Thyroid gland (tissue), 4 donors: Measurements from ENCODE around the gene WDR27.

Experiments used
- CTCF ChIP-seq, 6 experiments: fragments of 200-600 bp in 3 of 6; fragments of 450-650 bp in 3 of 6; sonication (generic) in 3 of 6; IDR thresholded peaks; one replicate each; pipeline ENCODE4 v1.5.1; 2016 to 2019; ENCODE audit warnings: antibody characterized with exemption in 6 of 6, mild to moderate bottlenecking in 2 of 6, inconsistent platforms in 1 of 6, moderate library complexity in 1 of 6
- POLR2A ChIP-seq, 2 donors: fragments of 450-650 bp; IDR thresholded peaks; one replicate each; pipeline ENCODE4 v1.6.1; 2017; ENCODE audit warnings: antibody characterized with exemption in 2 of 2, mild to moderate bottlenecking in 2 of 2, moderate library complexity in 1 of 2

GRCh38 chr6:169746556-169746955, 44.7 kb upstream of the WDR27 start:
- no peak for TF ChIP-seq POLR2A (IDR thresholded peaks at IDR 0.05)
- no peak for TF ChIP-seq CTCF (IDR thresholded peaks at IDR 0.05)
